ENCODE results near the gene KIF2A. TPM values are rescaled to one million over a fixed set of nuclear protein-coding genes. Genes with fewer than 3 reads are reported as not detected.

The KIF2A gene
- total and polyA plus RNA-seq, 4 donors: 3.5 to 64.3 (median 20.3) TPM

DNA sequence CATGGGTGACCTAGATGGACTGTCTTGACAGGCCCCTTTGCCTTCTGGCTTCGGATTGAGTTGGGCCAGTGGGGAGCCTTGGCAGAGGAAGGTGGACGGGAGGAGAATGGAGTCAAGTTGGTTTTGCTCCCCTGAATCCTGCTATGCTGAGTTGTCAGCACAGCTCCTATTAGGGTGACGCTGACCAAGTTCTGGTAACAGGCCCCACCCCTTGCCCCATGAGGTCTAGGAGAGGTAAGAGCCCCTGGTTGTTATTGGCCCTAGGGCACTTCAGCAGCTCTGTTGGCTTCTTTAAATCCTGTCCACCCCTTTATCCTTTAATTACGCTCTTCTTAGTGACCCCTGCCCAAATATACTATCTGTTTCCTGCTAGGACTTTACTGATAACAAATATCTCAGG lies 39.4 kb upstream of the KIF2A start:
- WGBS, 2 donors: 96 to 98% methylated on average over 4 of the region's 4 CpGs
- Histone ChIP-seq H3K9me3 (ENCODE audit: control insufficient read depth in 4 of 4, insufficient read depth in 3 of 4, low read length in 3 of 4) (no peaks in the 10 kb centered on the region), H3K9ac (ENCODE audit: insufficient read depth in 1 of 2, low read length in 2 of 2) (no peak overlapping the region), H3K4me3 (no peak overlapping the region), H3K4me1 (ENCODE audit: control insufficient read depth in 5 of 5, insufficient read depth in 5 of 5, low read length in 5 of 5) (peaks cover 0 to 7% (median 0%) of the 10 kb centered on the region in 5 donors), H3K27ac (ENCODE audit: low read depth in 1 of 2, low read length in 1 of 2) (no peak overlapping the region), H3K27me3 (ENCODE audit: control insufficient read depth in 3 of 3, insufficient read depth in 3 of 3, low read length in 2 of 3) (no peaks in the 10 kb centered on the region), H3K36me3 (ENCODE audit: control insufficient read depth in 4 of 4, insufficient read depth in 4 of 4, low read length in 4 of 4) (no peaks in the 10 kb centered on the region)
- TF ChIP-seq, protein P1, sequence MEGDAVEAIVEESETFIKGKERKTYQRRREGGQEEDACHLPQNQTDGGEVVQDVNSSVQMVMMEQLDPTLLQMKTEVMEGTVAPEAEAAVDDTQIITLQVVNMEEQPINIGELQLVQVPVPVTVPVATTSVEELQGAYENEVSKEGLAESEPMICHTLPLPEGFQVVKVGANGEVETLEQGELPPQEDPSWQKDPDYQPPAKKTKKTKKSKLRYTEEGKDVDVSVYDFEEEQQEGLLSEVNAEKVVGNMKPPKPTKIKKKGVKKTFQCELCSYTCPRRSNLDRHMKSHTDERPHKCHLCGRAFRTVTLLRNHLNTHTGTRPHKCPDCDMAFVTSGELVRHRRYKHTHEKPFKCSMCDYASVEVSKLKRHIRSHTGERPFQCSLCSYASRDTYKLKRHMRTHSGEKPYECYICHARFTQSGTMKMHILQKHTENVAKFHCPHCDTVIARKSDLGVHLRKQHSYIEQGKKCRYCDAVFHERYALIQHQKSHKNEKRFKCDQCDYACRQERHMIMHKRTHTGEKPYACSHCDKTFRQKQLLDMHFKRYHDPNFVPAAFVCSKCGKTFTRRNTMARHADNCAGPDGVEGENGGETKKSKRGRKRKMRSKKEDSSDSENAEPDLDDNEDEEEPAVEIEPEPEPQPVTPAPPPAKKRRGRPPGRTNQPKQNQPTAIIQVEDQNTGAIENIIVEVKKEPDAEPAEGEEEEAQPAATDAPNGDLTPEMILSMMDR (IDR thresholded peaks at IDR 0.05; ENCODE audit: control extremely low read depth, extremely low read depth): no peak
- DNase-seq (no peak), ATAC-seq (ENCODE audit: insufficient read depth, low FRiP score) (no peak)

DNA sequence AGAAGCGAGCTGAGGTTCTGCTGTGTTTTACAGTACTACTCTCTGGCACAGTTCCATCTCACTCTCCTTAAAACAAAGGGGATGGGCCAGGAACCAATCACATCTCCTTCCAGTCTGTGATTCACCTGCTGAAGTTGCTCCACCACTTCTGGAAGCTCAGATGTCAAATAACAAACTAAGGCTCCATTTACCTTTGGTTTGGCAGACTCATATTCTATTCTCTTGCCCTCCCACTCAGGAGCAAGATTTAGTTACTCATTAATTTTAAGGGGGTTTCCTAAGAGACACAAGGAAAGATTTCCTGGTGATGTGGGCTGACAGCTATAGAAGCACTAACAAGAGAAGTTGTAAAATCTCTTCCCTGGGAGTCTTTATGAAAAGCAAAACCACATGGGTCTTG lies 37.8 kb upstream of the KIF2A start:
- no peak overlapping the region for H3K9ac ChIP-seq (ENCODE audit: insufficient read depth in 1 of 2, low read length in 2 of 2)
- no peaks in the 10 kb centered on the region for H3K9me3 ChIP-seq (ENCODE audit: control insufficient read depth in 4 of 4, insufficient read depth in 3 of 4, low read length in 3 of 4)
- no peak overlapping the region for H3K4me3 ChIP-seq
- 63 to 74% methylated on average over 1 of the region's 1 CpG for WGBS, 2 donors
- peaks cover 0 to 7% (median 0%) of the 10 kb centered on the region in 5 donors for H3K4me1 ChIP-seq (ENCODE audit: control insufficient read depth in 5 of 5, insufficient read depth in 5 of 5, low read length in 5 of 5)
- DNase-seq (peak in 2 of 3 donors; percentile 40 to 65), ATAC-seq (ENCODE audit: insufficient read depth, low FRiP score) (peak; percentile 41)
- no peaks in the 10 kb centered on the region for H3K36me3 ChIP-seq (ENCODE audit: control insufficient read depth in 4 of 4, insufficient read depth in 4 of 4, low read length in 4 of 4)
- no peaks in the 10 kb centered on the region for H3K27me3 ChIP-seq (ENCODE audit: control insufficient read depth in 3 of 3, insufficient read depth in 3 of 3, low read length in 2 of 3)
- TF ChIP-seq, protein P1 (IDR thresholded peaks at IDR 0.05; ENCODE audit: control extremely low read depth, extremely low read depth): no peak
- no peak overlapping the region for H3K27ac ChIP-seq (ENCODE audit: low read depth in 1 of 2, low read length in 1 of 2)

DNA sequence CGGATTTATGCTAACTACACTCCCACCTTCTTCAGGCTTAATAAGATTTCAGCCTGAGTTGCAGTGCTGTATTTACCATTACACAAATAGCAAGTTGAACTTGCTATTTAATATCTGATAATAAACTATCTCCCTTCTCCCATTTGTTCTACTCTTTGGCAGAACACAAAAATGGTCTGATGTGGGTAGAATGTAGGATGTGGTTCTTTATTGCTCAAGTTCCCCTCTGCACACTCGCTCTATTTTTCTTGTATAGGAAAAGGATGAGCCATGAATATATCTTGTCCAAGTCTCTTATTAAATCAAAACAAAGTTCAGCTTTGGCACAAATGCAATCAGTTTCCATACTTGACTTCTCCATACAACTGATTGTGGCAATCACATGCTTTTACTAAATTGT lies 37.2 kb upstream of the KIF2A start:
- Histone ChIP-seq H3K36me3 (ENCODE audit: control insufficient read depth in 4 of 4, insufficient read depth in 4 of 4, low read length in 4 of 4) (no peaks in the 10 kb centered on the region), H3K9me3 (ENCODE audit: control insufficient read depth in 4 of 4, insufficient read depth in 3 of 4, low read length in 3 of 4) (no peaks in the 10 kb centered on the region), H3K4me1 (ENCODE audit: control insufficient read depth in 5 of 5, insufficient read depth in 5 of 5, low read length in 5 of 5) (peaks cover 0 to 7% (median 0%) of the 10 kb centered on the region in 5 donors), H3K4me3 (no peak overlapping the region), H3K9ac (ENCODE audit: insufficient read depth in 1 of 2, low read length in 2 of 2) (no peak overlapping the region), H3K27me3 (ENCODE audit: control insufficient read depth in 3 of 3, insufficient read depth in 3 of 3, low read length in 2 of 3) (no peaks in the 10 kb centered on the region), H3K27ac (ENCODE audit: low read depth in 1 of 2, low read length in 1 of 2) (no peak overlapping the region)
- WGBS, 2 donors: 55 to 65% methylated on average over 2 of the region's 2 CpGs
- TF ChIP-seq, protein P1 (IDR thresholded peaks at IDR 0.05; ENCODE audit: control extremely low read depth, extremely low read depth): no peak
- no peak for DNase-seq
- ATAC-seq (ENCODE audit: insufficient read depth, low FRiP score): no peak

DNA sequence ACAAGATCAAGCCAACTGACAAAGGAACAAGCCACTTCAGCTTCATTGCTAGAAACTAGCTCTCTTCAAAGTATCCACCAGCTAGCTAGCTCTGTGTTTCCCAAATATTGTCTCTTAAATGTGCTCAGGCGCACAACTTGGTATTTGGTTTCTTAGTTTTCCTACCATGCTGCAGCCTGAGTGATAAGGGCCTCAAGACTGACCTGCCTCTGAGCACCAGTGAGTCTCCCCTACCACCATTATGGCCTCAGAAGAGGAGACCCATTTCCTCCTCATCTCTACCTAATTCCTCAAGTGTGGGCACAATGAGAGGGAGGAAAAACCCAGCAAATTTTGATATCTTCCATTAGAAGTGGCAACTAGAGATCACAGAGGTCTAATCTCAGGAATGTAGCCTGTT lies 34.6 kb upstream of the KIF2A start:
- WGBS, 2 donors: 95 to 97% methylated on average over 1 of the region's 1 CpG
- no peak for ATAC-seq (ENCODE audit: insufficient read depth, low FRiP score)
- Histone ChIP-seq H3K9ac (ENCODE audit: insufficient read depth in 1 of 2, low read length in 2 of 2) (no peak overlapping the region), H3K27me3 (ENCODE audit: control insufficient read depth in 3 of 3, insufficient read depth in 3 of 3, low read length in 2 of 3) (no peaks in the 10 kb centered on the region), H3K4me1 (ENCODE audit: control insufficient read depth in 5 of 5, insufficient read depth in 5 of 5, low read length in 5 of 5) (peaks cover 0 to 7% (median 0%) of the 10 kb centered on the region in 5 donors), H3K9me3 (ENCODE audit: control insufficient read depth in 4 of 4, insufficient read depth in 3 of 4, low read length in 3 of 4) (no peaks in the 10 kb centered on the region), H3K27ac (ENCODE audit: low read depth in 1 of 2, low read length in 1 of 2) (no peak overlapping the region), H3K4me3 (no peak overlapping the region), H3K36me3 (ENCODE audit: control insufficient read depth in 4 of 4, insufficient read depth in 4 of 4, low read length in 4 of 4) (no peaks in the 10 kb centered on the region)
- DNase-seq: no peak
- TF ChIP-seq, protein P1 (IDR thresholded peaks at IDR 0.05; ENCODE audit: control extremely low read depth, extremely low read depth): no peak
